ENCODE results near the gene MAGED4. TPM values are rescaled to one million over a fixed set of nuclear protein-coding genes. Genes with fewer than 3 reads are reported as not detected.
"Not testable (repeated sequence)": the region's sequence is repeated elsewhere in the genome, so short reads cannot be mapped to it uniquely, and the experiment has no call there.

Gene MAGED4
- total and polyA plus RNA-seq, 8 donors, result 1.4 to 19.0 (median 3.8) TPM

- no peak for TF ChIP-seq CTCF (IDR thresholded peaks at IDR 0.05)
- Histone ChIP-seq H3K27me3 (peaks cover 0 to 18% (median 0%) of the 10 kb centered on the region in 4 donors), H3K9me3 (no peaks in the 10 kb centered on the region), H3K4me3 (no peak overlapping the region), H3K27ac (no peak overlapping the region), H3K36me3 (no peaks in the 10 kb centered on the region), H3K4me1 (no peaks in the 10 kb centered on the region)
- intact Hi-C loops (cut with DNase I), result no loop called here
- ATAC-seq (no peak), DNase-seq (no peak), FAIRE-seq (no peak)
Observed at GRCh38 chrX:52166840-52167239, 17.8 kb upstream of the MAGED4 start.

GRCh38 chrX:52171055-52171454 is 13.6 kb upstream of the MAGED4 start:
- intact Hi-C loops (cut with DNase I); H3K4me3 ChIP-seq; H3K9me3 ChIP-seq; FAIRE-seq; H3K36me3 ChIP-seq; H3K27ac ChIP-seq; H3K4me1 ChIP-seq; ATAC-seq: not testable (repeated sequence)
- WGBS, 2 donors, result 58 to 69% methylated on average over 10 of the region's 10 CpGs
- peak in 2 of 6 donors; percentile 2 to 36 for DNase-seq
- peaks cover 0 to 18% (median 0%) of the 10 kb centered on the region in 4 donors for H3K27me3 ChIP-seq

- H3K9me3 ChIP-seq; H3K27me3 ChIP-seq; H3K36me3 ChIP-seq; H3K27ac ChIP-seq; intact Hi-C loops (cut with DNase I); DNase-seq; H3K4me3 ChIP-seq; H3K4me1 ChIP-seq; FAIRE-seq: not testable (repeated sequence)
- peak; percentile 46 to 75 (median 60) for ATAC-seq
- no CpG with 5 or more reads among the region's 18 CpGs for WGBS, 2 donors
Observed at GRCh38 chrX:52185078-52185453, 378 bp downstream of the MAGED4 start.

- H3K27ac ChIP-seq; H3K36me3 ChIP-seq; H3K27me3 ChIP-seq; intact Hi-C loops (cut with DNase I); H3K4me1 ChIP-seq; H3K4me3 ChIP-seq; FAIRE-seq; H3K9me3 ChIP-seq; DNase-seq; ATAC-seq: not testable (repeated sequence)
- no CpG with 5 or more reads among the region's 6 CpGs for WGBS, 2 donors
Observed at GRCh38 chrX:52211405-52211804, 26.7 kb downstream of the MAGED4 start.

- intact Hi-C loops (cut with DNase I), result no loop called here
- Histone ChIP-seq H3K9me3 (no peaks in the 10 kb centered on the region), H3K27me3 (no peaks in the 10 kb centered on the region), H3K4me3 (no peak overlapping the region), H3K27ac (no peak overlapping the region), H3K4me1 (no peaks in the 10 kb centered on the region), H3K36me3 (no peaks in the 10 kb centered on the region)
- WGBS, 2 donors, result 50 to 68% methylated on average over 3 of the region's 3 CpGs
- TF ChIP-seq CTCF (IDR thresholded peaks at IDR 0.05), result no peak
- no peak for ATAC-seq
- no peak for DNase-seq
- no peak for FAIRE-seq
Observed at GRCh38 chrX:52213276-52213675, 28.6 kb downstream of the MAGED4 start.

- Histone ChIP-seq H3K27ac (no peak overlapping the region), H3K9me3 (no peaks in the 10 kb centered on the region), H3K4me3 (no peak overlapping the region), H3K36me3 (no peaks in the 10 kb centered on the region), H3K27me3 (peaks cover 0 to 9% (median 0%) of the 10 kb centered on the region in 4 donors), H3K4me1 (no peaks in the 10 kb centered on the region)
- FAIRE-seq (no peak), ATAC-seq (no peak), DNase-seq (no peak)
- intact Hi-C loops (cut with DNase I), result no loop called here
- no peak for TF ChIP-seq CTCF (IDR thresholded peaks at IDR 0.05)
- 66 to 70% methylated on average over 3 of the region's 3 CpGs for WGBS, 2 donors
Observed at GRCh38 chrX:52216541-52216940, 31.9 kb downstream of the MAGED4 start.

Measured in pancreas (tissue), 10 donors.